ENCODE measurements around the gene RHOH. TPM values are rescaled to one million over a fixed set of nuclear protein-coding genes. Genes with fewer than 3 reads are reported as not detected.

The RHOH gene
- total RNA-seq, 1 donor: not detected

- no peak for TF ChIP-seq CTCF (IDR thresholded peaks at IDR 0.05; ENCODE audit: insufficient read depth, low read length)
- no peak overlapping the region for H3K4me3 ChIP-seq (ENCODE audit: low read depth, low read length)
- peak; percentile 51 for DNase-seq (ENCODE audit: low read depth)
Measured at GRCh38 chr4:40185830-40186664, 10.8 kb upstream of the RHOH start.

GRCh38 chr4:40186665-40187014, 10.2 kb upstream of the RHOH start:
- DNase-seq (ENCODE audit: low read depth): no peak
- H3K4me3 ChIP-seq (ENCODE audit: low read depth, low read length): no peak overlapping the region
- TF ChIP-seq CTCF (IDR thresholded peaks at IDR 0.05; ENCODE audit: insufficient read depth, low read length): no peak

- H3K4me3 ChIP-seq (ENCODE audit: low read depth, low read length): no peak overlapping the region
- no peak for DNase-seq (ENCODE audit: low read depth)
- no peak for TF ChIP-seq CTCF (IDR thresholded peaks at IDR 0.05; ENCODE audit: insufficient read depth, low read length)
Measured at GRCh38 chr4:40187386-40187906, 9.4 kb upstream of the RHOH start.

- no peak for TF ChIP-seq CTCF (IDR thresholded peaks at IDR 0.05; ENCODE audit: insufficient read depth, low read length)
- H3K4me3 ChIP-seq (ENCODE audit: low read depth, low read length): no peak overlapping the region
- DNase-seq (ENCODE audit: low read depth): no peak
Measured at GRCh38 chr4:40190019-40190418, 6.8 kb upstream of the RHOH start.

- H3K4me3 ChIP-seq (ENCODE audit: low read depth, low read length): no peak overlapping the region
- DNase-seq (ENCODE audit: low read depth): no peak
- no peak for TF ChIP-seq CTCF (IDR thresholded peaks at IDR 0.05; ENCODE audit: insufficient read depth, low read length)
Measured at GRCh38 chr4:40190465-40190864, 6.4 kb upstream of the RHOH start.

- H3K4me3 ChIP-seq (ENCODE audit: low read depth, low read length): no peak overlapping the region
- TF ChIP-seq CTCF (IDR thresholded peaks at IDR 0.05; ENCODE audit: insufficient read depth, low read length): no peak
- no peak for DNase-seq (ENCODE audit: low read depth)
Measured at GRCh38 chr4:40190880-40191815, 5.7 kb upstream of the RHOH start.

All from fibroblast of the aortic adventitia (primary cell).